Brain microvascular endothelial cell (primary cell): ENCODE data around the gene SPECC1L.
"Not testable (repeated sequence)": the region's sequence is repeated elsewhere in the genome, so short reads cannot be mapped to it uniquely, and the experiment has no call there.

Source experiments
- DNase-seq: peaks from one replicate; pipeline ENCODE4 v3.0.0-alpha.2; 2020
- H3K27ac ChIP-seq: fragments of 250-450 bp; sonication (Bioruptor Pico); 2 replicates; pipeline ENCODE4 v1.5.1; 2020; ENCODE audit warnings: mild to moderate bottlenecking, moderate library complexity
- H3K27me3 ChIP-seq: fragments of 250-450 bp; sonication (Bioruptor Pico); replicated peaks from 2 replicates; pipeline ENCODE4 v1.5.1; 2020; ENCODE audit warnings: mild to moderate bottlenecking
- H3K36me3 ChIP-seq: fragments of 250-450 bp; sonication (Bioruptor Pico); replicated peaks from 2 replicates; pipeline ENCODE4 v1.5.1; 2020; ENCODE audit warnings: mild to moderate bottlenecking
- H3K4me3 ChIP-seq: 2 replicates; pipeline ENCODE4 v1.5.1; 2011; ENCODE audit warnings: low read depth, mild to moderate bottlenecking, control low read depth, low read length, moderate library complexity
- CTCF ChIP-seq: IDR thresholded peaks from 2 replicates; pipeline ENCODE4 v1.5.1; 2011; ENCODE audit warnings: low read depth, mild to moderate bottlenecking, moderate library complexity, low read length, control low read depth, inconsistent platforms; ENCODE audit errors: missing control alignments
- in situ Hi-C: cut with HindIII; loops from 2 replicates; pipeline ENCODE4 v1.10.0; 2017; ENCODE audit warnings: low sequenced_read_pairs, low pct_ligation_motif_present

SPECC1L gene

GRCh38 chr22:24264329-24264896 is 6.2 kb upstream of the SPECC1L start:
- H3K36me3 ChIP-seq, H3K4me3 ChIP-seq, in situ Hi-C loops, H3K27me3 ChIP-seq: not testable (repeated sequence)
- H3K27ac ChIP-seq: peak overlapping the region; percentile 56
- DNase-seq: peak; percentile 56

- in situ Hi-C loops: no loop called here
- H3K4me3 ChIP-seq: no peak overlapping the region
- no peak overlapping the region for H3K27ac ChIP-seq
- DNase-seq: no peak
- no peaks in the 10 kb centered on the region for H3K27me3 ChIP-seq
- no peaks in the 10 kb centered on the region for H3K36me3 ChIP-seq
- TF ChIP-seq CTCF: no peak
Observed at GRCh38 chr22:24265734-24266133, 4.9 kb upstream of the SPECC1L start.

GRCh38 chr22:24266495-24266894 is 4.1 kb upstream of the SPECC1L start:
- DNase-seq, H3K4me3 ChIP-seq, H3K36me3 ChIP-seq, H3K27me3 ChIP-seq, in situ Hi-C loops, H3K27ac ChIP-seq: not testable (repeated sequence)

- TF ChIP-seq CTCF: no peak
- Histone ChIP-seq H3K36me3 (no peaks in the 10 kb centered on the region), H3K4me3 (peak overlapping the region; percentile 98), H3K27ac (peak overlapping the region; percentile 68), H3K27me3 (no peaks in the 10 kb centered on the region)
- DNase-seq: no peak
- in situ Hi-C loops: no loop called here
Observed at GRCh38 chr22:24271386-24271854, 789 bp downstream of the SPECC1L start.

GRCh38 chr22:24273031-24273430 is 2.4 kb downstream of the SPECC1L start:
- in situ Hi-C loops, H3K36me3 ChIP-seq, DNase-seq, H3K27me3 ChIP-seq, H3K4me3 ChIP-seq, H3K27ac ChIP-seq: not testable (repeated sequence)

- H3K27ac ChIP-seq, DNase-seq, H3K36me3 ChIP-seq, H3K4me3 ChIP-seq, in situ Hi-C loops, H3K27me3 ChIP-seq: not testable (repeated sequence)
Observed at GRCh38 chr22:24273906-24274305, 3.3 kb downstream of the SPECC1L start.

- DNase-seq, H3K4me3 ChIP-seq, in situ Hi-C loops, H3K27ac ChIP-seq, H3K36me3 ChIP-seq, H3K27me3 ChIP-seq: not testable (repeated sequence)
Observed at GRCh38 chr22:24274696-24275405, 4.2 kb downstream of the SPECC1L start.

- H3K27me3 ChIP-seq, H3K4me3 ChIP-seq, H3K27ac ChIP-seq, DNase-seq, H3K36me3 ChIP-seq, in situ Hi-C loops: not testable (repeated sequence)
Observed at GRCh38 chr22:24280363-24280762, 9.7 kb downstream of the SPECC1L start.

- TF ChIP-seq CTCF: no peak
- in situ Hi-C loops: no loop called here
- H3K4me3 ChIP-seq: no peak overlapping the region
- H3K27ac ChIP-seq: no peak overlapping the region
- H3K36me3 ChIP-seq: no peaks in the 10 kb centered on the region
- H3K27me3 ChIP-seq: no peaks in the 10 kb centered on the region
- DNase-seq: no peak
Observed at GRCh38 chr22:24282401-24282800, 11.8 kb downstream of the SPECC1L start.
